LoVo (cell line): Measurements from ENCODE around the gene LIPM.
"Not testable (repeated sequence)": the region's sequence is repeated elsewhere in the genome, so short reads cannot be mapped to it uniquely, and the experiment has no call there.

ENCODE experiments used
- DNase-seq: peaks from one replicate; pipeline ENCODE4 v3.0.0-alpha.2; 2016; ENCODE audit warnings: low spot score

The LIPM gene

GRCh38 chr10:88800152-88801125, 2.1 kb upstream of the LIPM start:
- no peak for DNase-seq

DNA sequence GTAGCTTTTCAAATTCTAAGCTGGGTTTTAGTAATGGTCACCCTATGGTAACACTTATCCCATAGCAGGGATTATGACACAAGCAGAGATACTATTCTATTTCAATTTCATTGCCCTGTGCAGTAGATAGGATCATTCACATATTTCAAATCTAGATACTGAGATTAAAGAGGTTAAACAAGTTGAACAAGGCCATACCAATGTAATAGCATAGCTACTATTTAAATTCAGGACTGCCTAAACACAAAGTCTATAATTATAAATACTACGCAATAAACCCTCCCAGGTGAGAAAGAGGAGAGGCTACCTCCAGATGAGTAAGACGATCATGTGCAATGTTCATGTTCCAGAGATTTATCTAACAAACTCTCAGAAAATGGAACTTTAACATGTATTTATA, 1.1 kb downstream of the LIPM start:
- DNase-seq = no peak

- no peak for DNase-seq
Observed at GRCh38 chr10:88804083-88804812, 1.7 kb downstream of the LIPM start.

DNA sequence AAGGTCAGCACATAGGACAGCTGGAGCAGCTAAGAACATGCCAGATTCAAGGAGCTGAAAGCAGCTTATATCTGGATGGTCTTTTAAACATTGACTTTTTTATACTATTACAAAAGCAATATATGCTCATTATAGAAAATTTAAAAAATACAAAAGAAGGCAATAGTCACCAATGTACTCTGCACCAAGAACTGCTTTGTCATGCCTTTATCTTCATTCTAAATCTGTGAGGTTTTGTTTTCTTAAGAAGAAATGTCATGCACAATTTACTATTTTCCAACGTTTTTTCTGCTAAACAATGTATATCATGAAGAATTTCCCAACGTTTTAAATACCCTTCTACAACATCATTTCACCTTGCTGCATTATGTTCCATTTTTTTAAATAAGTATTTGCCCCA, 2.8 kb downstream of the LIPM start:
- DNase-seq = no peak

DNA sequence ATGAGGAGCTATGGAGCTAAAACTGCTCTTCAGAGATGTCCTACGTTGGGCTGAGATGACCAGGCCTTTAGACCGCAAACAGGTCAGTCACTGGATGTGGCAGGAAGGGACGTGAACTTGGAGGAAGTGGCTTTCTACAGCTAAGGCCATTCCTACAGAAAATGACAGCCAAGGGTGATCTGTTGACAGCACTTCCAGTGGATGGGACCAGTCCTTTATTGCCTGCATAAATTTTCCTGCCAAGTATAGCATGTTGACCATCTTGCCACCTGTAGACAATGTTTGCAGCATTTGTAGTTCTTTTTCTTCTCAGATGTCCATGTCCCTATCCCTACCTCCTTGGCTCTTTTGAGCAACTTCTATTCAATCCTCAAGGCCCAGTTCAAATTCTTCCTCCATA, 3.4 kb downstream of the LIPM start:
- no peak for DNase-seq

GRCh38 chr10:88809621-88810020, 7.1 kb downstream of the LIPM start:
- DNase-seq = no peak

DNA sequence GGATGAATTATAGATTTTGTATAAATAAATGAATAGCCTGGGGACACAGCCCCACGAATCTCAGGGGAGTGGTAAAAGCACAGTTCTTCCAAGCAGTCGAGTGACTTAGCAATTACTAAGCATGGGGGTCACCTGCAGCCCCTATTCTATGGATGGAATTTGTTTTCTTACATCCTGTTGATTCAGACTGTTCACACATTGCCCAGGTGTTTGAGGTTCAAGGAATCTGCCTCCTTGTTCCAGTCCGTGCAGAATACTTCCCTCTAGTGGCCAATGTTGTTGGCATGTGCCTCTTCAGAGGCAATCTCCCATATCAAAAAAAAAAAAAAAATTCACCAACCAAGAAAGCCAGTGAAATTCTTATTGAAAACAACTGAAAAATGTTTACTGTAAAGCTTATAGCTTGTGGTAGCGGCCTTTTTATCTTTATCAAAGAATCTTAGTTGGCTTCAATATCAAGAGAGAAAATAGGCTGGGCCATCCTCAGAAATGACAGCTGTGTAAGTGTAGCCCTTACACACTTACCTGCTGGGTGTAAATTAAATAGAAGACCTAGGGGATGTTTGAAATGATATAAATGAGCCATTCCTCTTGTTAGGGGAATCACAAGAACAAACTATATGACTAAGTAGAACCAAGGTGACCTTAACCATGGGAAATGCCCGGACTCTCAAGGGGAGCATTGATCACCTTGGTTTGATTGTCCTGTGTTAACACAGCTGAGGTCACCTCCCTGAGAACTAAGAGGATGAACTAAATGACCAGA, 7.8 kb downstream of the LIPM start:
- DNase-seq = peak; percentile 64

DNA sequence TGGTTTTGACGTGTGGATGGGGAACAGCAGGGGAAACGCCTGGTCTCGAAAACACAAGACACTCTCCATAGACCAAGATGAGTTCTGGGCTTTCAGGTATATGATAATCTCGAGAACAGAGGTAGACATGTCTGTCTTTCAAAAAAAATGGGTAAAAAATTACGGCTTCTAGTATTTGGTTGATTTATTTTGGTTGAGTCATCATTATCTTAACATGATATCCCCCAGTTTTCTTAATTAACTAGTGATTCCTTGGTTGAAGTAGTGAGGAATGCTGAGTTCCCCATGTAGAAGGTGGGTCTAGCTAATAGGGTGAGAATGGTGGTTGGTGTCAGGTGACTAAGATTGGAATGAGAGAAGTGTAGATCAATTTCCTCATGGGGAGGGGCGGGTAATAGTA, 10.7 kb downstream of the LIPM start:
- no peak for DNase-seq

GRCh38 chr10:88819290-88819689, 16.8 kb downstream of the LIPM start:
- DNase-seq = no peak

DNA sequence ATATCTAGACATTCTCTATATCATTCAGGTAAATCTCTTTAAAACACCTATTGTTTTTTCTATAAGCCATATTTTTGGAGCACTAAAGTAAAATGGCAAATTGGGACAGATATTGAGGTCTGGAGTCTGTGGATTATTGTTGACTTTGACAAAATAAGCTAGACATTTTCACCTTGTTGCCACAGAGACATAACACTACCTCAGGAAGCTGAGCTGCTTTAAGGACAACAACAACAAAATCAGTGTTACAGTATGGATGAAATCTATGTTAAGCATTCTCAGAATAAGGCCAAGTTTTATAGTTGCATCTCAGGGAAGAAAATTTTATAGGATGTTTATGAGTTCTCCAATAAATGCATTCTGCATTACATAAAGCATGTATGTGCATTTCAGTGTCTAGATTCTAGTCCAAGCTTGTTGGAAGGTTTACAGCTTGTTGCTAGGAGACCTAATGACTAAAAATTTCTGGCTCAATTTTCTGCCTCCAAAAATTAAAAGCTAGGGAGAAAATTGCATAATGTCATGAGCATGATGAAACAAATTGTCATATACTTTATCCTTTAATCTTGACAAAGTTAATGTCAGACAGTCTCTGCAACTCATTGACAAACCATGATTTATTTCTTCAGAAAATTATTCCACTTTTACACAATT, 18.3 kb downstream of the LIPM start:
- DNase-seq = peak; percentile 9

- no peak for DNase-seq
Observed at GRCh38 chr10:88826388-88826787, 23.9 kb downstream of the LIPM start.

GRCh38 chr10:88827671-88828070, 25.1 kb downstream of the LIPM start:
- no peak for DNase-seq

- no peak for DNase-seq
Observed at GRCh38 chr10:88828310-88828709, 25.8 kb downstream of the LIPM start.

- no peak for DNase-seq
Observed at GRCh38 chr10:88830643-88831268, 28.2 kb downstream of the LIPM start.

- DNase-seq = no peak
Observed at GRCh38 chr10:88831709-88832108, 29.2 kb downstream of the LIPM start.

GRCh38 chr10:88832376-88832775, 29.8 kb downstream of the LIPM start:
- no peak for DNase-seq

GRCh38 chr10:88833156-88833555, 30.6 kb downstream of the LIPM start:
- DNase-seq = no peak

DNA sequence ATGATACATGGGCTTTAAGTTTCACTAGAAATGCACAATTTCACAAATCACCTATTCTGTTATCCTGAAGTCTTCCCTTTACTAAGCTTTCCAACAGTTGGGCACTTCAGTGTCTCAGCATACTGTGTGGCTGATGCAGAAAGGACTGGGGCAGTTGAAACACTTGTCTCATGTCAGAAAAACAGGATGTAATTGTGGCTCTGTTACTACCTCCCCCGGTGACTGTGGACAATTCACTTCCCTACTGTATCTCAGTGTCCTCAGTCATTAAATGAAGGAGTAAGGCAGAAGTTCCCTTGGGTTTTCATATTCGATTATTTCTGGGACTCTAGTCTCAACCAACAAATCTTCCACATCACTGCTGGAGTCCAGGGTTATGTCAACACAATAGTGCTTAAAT, 31.2 kb downstream of the LIPM start:
- DNase-seq = no peak

- peak; percentile 85 for DNase-seq
Observed at GRCh38 chr10:88835096-88835909, 32.8 kb downstream of the LIPM start.

- DNase-seq = no peak
Observed at GRCh38 chr10:88835910-88836221, 33.3 kb downstream of the LIPM start.

GRCh38 chr10:88837632-88838031, 35.1 kb downstream of the LIPM start:
- not testable (repeated sequence) for DNase-seq
